ENCODE measurements around the gene ELFN2.

DNA sequence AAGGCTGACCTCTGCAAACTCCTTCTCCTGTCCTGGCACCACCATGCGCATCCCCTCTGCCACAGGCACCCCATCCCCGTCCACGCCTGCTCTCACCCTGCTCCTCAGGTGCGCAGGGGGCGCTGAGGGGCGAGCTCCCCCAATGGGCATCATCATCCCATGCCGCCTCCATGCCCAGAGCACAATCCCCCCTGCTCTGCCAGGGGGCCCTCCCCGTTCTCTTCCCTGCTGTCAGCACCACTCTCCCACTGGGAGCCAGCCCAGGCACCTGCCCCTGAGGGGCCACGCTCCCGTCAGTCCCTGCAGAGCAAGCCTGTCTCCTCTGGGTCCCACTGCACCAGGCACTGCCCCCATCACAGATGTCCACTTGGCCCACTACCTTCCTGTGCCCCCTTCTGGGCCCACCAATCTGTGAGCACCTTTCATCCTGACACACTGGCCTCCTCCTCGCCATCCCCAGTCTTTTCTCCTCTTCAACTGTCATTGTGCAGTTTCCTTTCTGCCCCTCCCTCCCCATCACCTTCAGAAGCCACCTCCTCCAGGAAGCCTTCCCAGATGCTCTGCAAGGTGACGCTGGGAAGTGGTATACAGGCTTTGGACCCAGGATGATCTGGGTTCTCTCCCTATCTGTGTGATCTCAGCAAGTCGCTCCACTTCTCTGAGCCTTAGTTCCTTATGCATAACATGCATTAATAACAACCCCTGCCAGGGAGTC, 82.4 kb downstream of the ELFN2 start:
- TF ChIP-seq SP1 (IDR thresholded peaks at IDR 0.05) (no peak), HDGF (IDR thresholded peaks at IDR 0.05; ENCODE audit: borderline replicate concordance) (no peak), ZNF384 (IDR thresholded peaks at IDR 0.05) (no peak), PKNOX1 (IDR thresholded peaks at IDR 0.05) (no peak), ARNT (IDR thresholded peaks at IDR 0.05) (no peak), ELF4 (IDR thresholded peaks at IDR 0.05) (no peak), BHLHE40 (IDR thresholded peaks at IDR 0.05; ENCODE audit: borderline replicate concordance) (no peak), FOXK2 (IDR thresholded peaks at IDR 0.05) (no peak), FOXA1 (IDR thresholded peaks at IDR 0.05) (no peak)
